Dedifferentiated amniotic fluid mesenchymal stem cell (primary cell): ENCODE measurements around the gene C4BPA.

Experiments
- DNase-seq: peaks from one replicate; pipeline ENCODE4 v3.0.0-alpha.2; 2016; ENCODE audit errors: extremely low spot score

The C4BPA gene

DNA sequence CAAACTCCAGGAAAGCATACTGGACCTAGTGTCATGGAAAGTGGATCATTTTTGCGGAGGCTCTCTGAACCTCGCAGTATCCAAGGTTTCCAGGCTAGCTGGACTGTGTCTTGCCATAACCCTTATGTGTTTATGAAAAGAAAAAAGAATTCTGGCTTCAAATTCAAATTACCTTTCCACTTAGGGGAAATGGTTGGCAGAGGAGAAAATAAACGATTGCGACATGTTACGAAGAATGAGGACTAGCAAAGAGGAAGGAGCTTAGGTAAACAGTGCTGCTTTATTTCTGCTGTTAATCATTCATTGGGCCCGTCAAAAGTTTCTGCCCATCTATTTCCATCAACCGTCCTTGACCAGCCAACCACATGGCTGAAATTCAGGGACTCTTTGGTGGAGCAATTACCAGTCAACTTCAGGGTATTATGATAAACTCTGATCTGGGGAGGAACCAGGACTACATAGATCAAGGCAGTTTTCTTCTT is at the start of gene C4BPA:
TSS of gene C4BPA (plus strand) at position 342 of the 482 bp plus-strand sequence. CDS start 8,793 bp downstream, outside the sequence.
- DNase-seq, result no peak

DNA sequence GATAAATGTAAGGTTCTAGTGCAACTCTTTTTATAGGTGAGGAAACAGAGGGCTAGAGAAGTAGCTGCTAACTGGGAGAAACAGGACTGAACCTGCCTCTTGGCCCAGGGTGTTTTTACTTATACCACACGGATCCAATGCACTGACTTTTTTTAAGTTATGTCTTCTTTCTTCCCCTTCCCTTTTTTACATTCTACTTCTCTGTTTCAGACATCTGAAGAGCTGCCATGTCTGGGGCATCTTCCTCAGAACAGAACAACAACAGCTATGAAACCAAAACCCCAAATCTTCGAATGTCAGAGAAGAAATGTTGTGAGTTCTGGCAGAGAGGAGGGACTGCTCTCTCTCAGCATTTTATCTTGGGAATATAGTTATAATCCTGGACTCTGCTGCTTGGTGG is 49.5 kb upstream of the C4BPA start:
- no peak for DNase-seq

DNA sequence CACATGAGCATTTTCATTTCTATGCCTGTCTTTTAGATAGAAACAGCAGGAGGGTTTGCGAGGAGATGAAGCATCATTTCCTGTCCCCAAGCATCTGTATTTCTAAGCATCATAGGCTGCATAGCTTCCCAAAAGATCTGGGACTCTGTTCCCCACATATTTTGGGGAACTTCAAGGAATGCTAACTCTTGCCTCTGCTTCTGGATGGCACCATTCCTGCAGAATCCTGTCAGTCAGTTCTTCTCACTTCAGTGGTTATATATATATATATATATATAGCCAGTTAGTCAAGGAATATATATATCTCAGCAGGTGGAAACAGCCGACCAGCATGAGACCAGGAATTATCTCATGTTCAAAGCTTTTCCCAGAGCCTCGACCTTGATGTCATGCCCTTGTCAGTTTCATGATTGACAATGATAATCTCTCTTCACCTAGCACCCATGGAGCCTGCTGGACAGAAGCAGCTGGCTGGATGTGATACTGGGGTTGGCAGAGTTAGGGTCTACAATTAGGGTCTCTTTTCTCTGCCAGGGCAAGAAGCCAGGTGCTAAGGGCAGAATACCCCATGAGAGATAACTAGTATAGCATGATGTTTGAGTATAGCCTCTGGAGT is 48.5 kb upstream of the C4BPA start:
- no peak for DNase-seq

DNA sequence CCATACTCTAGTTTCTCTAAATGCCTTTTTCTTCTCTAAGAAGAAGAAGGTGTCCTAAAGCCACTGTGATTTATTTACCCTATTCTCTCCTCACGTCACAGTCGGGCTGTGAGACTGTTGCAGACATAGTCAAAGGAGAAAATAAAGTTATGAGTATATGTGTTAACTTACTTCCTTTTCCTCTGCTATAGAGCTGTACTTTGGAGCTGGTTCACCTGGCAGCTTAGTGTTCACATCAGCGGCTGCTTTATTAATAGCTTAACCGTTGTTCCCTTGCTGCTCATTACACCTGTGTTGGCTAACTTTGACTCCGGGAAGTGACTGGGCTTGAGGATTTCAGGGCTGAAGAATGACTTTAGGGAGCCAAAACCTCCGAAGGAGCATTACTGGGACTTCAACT is 47.4 kb upstream of the C4BPA start:
- no peak for DNase-seq

DNA sequence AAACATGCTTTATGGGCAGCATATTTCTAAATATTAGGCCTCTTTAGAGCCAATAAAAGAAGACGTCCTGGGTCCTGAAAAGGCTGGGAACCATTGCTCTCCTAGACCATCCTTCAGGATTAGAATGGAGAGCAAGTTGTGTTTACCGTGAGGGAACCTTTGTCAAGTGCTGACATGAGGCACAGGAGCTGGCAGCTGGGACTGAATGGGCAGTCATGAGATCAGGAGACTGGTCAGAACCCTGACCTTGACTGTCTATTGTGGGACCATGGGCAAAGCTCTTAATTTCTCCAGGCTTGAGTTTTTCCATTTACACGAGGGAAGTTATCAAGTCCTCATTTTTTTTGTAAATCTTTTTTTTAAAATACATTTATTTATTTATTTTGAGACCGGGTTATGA is 45.8 kb upstream of the C4BPA start:
- DNase-seq, result no peak

DNA sequence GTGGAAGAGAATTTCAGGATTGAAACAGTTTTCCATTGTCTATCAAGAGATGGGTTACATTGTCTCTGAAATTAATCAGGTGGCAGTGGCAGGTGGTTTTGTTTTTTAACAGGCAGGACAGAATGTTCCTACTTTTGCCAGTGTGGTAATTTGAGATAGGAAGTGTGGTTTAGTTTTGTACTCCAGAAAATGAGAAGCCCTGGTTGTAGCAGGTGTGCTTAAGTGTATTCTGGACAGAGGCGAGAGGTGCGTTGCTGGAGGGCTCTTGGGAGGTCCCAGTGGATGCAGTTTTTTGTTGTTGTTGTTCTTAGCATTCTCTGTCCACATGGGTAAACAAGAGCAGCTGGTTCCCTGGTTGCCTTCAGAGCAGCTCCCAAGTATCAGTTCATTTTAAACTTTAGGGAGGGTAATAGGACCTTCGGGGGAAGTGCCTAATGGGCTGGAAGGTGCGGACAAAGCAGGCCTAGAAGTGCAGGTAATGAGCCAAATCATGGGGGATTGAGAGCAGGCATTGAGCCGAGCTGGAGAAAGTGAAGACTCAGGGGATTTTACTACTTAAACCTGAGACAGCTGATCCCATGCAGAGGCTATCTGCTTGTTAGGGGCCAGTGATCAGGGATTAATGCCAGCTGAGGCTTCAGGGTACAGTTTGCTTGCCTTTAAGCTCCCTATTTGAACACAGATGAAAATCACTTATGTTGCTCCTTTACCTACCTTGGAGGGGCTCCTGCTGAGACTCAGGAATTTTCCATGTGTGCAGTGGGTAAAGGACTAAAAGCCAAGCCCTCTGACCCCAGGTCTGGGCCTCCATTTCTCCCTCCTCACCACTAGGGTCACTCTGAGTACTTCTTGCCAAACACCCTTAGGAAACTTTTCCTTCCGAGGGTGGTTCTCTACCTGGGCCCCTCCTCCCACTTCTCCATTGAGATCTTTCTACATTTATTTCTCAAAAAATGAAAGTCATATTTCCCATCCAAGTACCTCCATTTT is 44.9 kb upstream of the C4BPA start:
- DNase-seq, result no peak

DNA sequence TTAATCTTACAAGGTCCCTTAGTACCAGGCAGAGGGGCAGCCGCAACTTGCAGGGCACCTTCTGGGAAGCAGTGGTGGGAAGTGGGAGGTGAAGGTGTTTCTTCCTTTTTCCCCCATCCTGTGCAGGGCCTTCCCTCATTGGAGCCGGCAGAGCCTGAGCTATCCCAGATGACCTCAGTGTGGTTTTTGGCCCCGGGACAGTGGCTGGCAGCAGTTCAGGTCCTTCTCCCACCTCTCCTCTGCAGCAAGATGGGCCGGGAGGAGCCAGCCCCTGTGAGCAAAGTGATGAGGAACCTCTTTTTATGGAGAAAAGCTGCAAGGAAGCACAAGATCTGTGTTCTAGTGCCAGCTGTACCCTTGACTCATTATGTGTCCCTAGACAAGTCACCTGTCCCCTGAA is 44.2 kb upstream of the C4BPA start:
- DNase-seq, result no peak

DNA sequence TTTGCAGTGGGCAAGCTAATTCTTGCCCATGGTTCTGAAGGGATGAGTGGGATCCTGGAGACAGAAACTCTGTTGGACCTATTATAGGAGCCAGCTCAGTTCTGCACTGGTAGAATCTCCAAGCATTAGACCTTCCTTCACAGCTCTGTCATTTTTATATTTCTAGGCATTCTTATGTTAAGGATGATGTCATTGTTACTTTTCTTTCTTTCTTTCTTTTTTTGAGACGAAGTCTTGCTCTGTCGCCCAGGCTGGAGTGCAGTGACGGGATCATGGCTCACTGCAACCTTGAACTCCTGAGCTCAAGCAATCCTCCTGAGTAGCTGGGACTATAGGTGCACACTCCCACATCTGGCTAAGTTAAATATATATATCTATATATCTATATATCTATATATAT is 43.4 kb upstream of the C4BPA start:
- no peak for DNase-seq

DNA sequence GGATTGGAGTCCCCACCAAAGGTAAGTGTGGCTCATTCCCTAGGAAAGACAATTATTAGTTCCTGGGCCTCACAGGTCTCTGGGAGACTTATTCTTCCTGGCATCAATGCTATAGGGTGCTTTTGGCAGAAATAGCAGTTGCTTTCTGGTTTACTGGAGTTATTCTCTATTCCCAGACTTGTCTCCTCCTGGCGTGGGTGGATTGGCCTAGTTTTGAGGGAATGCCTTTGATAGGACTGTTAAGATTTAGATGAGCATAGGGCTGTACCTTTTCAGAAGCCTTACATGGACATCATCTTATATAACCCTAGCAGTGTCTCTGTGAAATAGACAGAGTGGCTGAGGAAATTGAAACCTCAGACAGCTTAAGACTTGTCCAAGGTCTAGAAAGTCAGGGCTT is 42.0 kb upstream of the C4BPA start:
- no peak for DNase-seq

DNA sequence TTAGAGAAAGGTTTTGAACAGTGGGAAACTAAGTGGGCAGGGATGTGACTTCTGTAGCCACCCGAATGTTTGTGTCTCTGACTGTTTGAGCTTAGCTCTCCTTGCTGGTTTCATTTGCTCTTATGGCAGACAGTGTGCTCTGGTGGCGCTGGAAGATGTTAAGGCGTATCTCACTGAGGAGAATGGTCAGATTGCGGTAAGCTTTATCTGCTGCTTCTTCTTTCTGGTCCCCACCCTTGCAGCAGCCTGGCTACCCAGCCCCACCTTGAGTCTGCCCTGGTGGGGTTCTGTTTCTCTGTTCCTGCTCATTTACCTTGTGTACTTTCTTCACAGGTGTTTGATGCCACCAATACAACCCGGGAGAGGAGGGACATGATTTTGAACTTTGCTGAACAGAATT is 41.0 kb upstream of the C4BPA start:
- no peak for DNase-seq

DNA sequence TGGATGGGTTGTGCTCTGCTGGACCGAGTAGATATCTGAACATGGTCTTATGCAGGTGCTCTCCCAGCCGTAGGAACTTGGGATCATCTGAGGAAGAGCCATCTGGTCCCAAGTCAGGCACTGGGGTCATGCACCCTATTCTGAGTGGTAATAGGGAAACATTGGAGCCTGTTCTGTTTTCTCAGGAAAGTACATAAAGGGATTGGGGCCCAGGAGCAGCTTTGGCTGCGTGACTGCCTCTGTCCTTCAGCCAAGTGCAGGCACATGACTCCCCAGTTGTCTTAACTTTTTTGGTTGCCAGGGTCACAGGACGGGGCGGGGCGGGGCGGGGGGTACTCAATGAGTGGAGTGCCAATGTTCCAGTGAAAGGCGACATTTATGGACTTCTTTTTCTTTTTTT is 39.5 kb upstream of the C4BPA start:
- no peak for DNase-seq

DNA sequence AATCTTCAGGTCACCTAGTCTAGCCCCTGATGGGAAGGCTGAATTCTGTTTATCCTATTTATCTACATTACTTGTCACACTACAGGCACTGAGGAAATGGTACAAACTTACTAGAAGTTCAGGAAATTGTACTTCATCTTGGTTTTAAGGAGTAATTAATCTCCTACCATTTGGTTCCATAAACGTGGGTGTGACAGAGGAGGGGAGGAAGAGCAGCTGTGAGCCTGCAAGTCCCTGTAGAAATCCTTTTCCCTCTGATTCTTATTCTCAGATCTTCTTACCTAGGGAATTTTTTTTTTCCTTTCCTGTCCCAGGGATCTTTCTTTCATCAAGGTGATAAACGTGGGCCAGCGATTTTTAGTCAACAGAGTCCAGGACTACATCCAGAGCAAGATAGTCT is 36.8 kb upstream of the C4BPA start:
- DNase-seq, result no peak

DNA sequence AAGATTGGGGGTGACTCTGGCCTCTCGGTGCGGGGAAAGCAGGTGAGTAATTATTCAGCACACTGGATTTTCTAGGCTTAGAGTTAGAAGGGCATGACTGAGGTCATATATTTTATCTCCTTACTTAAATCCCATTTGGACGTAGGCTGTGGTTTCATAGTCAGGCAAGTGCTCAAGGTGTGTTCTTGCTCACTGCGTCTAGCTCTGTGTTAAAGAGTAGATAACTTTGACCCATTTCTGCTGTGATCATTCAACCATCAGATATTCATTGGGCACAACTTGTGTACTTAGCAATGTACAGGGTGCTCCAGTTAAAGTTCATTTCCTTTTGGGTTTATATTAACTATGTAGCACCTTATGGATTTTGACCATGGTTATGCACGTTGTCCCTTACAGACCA is 36.4 kb upstream of the C4BPA start:
- DNase-seq, result no peak

DNA sequence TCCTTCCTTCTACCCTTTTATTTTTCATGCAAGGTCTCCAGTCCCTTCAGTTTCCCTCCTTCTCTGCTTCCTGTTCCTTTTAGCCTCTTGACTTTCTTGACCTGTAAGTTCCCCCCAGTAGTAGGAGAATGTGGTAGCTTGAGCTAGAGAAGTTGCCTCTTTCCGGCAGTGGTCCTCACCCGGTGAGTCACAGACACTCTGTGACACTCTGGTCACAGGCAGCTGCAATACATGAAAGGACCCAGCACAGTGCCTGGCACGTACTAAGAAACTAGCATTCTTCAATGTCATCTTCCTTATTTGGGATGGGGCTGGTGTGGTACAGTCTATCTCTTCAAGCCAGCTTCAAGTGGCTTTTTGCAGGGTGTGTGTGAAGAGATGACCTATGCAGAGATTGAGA is 35.0 kb upstream of the C4BPA start:
- DNase-seq, result no peak

DNA sequence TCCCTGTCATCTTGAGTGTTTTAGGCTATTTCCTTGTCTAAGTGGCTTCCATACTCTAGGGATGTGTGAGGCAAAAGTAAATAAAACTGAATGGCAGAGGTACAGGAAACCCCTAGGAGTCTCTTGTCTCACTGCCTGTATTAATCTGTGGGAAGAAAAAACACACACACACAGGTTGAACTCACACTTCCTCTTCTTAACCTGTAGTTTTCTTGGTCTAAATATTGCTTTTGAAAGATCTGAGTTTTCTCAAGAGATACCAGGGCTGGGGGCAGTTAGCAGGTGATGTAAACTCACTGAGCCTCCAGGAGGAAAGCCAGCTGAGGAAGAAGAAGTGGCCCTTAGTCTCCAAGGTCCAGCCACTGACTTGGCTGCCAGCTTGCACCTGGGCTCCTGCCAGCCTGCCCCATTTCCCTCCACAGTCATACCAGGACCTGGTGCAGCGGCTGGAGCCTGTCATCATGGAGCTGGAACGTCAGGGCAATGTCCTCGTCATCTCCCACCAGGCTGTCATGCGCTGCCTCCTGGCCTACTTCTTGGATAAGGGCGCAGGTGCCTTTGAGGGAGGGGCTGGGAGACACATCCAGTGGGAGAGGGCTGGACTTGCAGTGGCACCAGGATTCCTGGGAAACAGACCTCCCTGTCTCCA is 34.1 kb upstream of the C4BPA start:
- DNase-seq, result no peak

DNA sequence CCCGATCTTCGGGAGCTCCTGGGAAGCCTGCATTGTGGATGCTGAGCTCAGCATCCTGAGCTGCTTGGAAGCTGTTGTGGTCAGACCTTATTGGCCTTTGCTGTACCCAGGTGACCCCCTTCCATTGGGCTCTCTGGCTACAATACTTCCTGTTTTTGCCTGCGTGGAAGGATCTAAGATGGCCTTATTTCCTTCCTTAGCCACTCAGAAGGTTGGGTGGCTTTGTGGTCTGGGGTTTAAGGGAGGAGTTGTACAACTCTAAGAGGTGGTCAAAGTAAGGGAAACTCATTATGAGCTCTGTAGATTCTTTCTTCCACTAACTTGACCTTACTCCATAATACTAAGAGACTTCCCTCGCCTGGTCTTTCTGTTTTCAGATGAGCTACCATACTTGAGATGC is 33.2 kb upstream of the C4BPA start:
- DNase-seq, result no peak

DNA sequence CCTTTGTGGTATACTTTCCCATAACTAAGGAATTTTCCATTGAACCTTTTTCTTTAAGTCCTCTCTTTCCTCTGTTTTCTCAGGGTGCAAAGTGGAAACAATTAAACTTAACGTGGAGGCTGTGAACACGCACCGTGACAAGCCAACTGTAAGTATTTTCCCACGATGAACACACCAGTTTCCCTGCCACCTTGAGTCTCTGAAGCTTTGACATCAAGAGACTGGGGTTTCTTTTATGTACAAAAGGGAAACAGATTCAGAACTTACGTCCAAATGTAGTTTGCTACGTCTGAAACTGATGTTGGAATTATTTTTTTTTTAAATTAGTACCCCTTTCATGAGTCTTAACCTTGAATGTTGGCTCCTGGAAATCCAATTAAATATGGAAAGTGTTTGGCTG is 32.6 kb upstream of the C4BPA start:
- no peak for DNase-seq

DNA sequence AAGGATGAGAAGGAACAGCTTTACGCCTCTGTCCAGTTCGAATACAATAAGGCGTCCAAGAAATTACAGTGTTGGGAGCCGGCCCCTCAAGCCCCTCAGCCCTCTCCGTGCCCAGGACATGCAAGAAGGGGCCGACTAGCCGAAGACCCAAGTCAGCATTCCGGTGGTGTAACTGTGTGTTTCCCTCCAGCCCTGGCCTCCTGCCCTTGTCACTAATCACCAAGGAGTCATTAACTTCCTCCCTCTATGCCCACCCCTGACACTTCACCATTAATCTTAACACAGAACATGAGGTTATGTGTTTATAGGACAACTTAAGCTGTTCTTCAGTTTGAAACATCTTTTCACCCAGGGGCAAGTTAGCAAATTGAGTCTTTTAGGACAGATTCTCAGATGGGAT is 31.8 kb upstream of the C4BPA start:
- DNase-seq, result no peak

DNA sequence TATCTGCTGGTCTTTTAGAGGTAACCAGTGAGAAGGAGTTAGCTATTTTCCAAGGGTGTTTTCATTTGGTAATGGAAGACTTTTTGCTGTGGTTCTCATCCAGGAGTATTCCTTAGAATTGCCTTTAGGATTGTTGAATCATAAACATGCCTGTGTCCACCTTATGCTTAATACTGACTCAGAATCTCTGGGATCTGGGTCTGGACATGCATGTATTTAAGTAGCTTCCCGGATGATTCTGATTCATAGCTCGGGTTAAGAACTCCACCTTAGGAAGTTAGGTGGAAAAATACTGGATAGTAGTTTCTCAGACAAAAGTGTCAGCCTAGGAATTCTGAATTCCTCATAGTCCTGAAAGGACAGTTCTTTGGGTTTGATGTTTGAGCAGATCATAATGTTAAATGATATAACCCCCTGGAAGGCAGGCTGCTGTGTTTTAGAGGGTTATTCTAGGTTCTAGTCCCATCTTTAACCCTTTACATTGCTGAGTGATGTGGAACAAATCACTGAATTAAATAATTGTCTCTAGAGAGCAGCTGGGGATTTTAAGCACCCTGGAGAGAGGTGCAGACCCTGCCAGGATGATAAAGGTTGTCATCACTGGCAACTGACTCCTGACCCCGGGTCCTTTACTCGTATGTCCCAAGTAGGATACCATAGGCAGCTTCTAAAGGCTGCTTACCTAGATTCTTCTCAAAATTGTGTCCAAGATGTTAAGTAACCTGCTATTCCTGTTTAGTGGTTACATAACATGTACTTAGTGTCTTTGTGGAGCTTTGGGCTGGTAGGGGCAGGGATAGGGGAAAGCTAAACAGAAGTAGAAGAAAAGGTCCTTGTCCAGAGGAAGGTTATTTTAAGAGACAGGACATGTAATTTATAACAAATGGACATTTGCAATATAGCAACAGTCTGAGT is 29.9 kb upstream of the C4BPA start:
- DNase-seq, result no peak

DNA sequence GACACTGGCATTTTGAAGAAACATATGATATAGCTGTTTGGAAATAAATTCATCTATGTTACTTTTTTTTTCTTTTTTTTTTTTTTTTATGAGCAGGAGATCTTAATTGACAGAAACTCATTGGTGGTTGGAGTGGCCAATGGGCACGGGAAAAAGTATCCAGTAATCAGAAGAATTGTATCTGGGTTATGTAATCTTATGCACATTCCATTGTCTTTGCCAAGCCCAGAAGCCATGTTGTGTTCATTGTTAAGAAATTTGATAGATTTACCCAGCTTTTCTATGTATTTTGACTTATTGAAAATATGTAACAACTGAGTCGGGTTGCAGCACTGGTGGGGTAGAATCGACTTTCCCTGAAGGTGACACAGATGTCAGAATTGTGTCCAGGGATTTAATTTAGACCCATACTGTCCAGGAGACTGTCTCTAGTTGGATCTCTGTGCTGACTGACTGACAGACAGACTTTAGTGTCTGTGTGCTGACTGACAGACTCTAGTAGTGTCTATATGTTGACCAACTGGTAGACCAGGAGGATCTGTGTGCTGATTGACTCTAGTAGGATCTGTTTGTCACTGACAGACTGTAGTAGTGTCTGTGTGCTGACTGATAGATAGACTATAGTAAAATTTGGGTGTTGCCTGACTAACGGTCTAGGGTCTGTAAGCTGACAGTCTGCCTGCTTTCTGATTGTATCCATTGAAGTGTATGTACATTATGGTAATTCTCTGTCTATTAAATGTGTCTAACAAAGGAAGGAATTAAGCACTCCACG is 27.7 kb upstream of the C4BPA start:
- no peak for DNase-seq

DNA sequence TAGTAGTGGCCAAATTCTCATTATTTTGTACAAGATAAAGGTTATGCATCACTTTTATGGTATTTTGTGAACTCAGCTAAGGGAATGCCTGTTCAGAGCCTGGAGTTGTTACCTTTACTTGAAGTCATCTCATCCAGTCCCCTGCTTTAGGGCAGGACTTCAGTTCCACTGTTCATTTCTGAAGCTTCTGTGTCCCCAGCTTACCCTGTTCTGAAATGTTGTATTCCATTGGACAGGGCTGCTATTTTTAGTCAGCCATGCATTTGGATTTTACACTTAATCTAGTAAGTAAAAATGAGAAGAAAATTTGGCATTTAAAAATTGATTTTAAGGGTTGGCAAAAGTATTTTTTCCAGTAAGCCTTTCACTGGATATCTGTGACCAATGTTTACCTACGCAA is 27.0 kb upstream of the C4BPA start:
- DNase-seq, result no peak
